HG02588 (cell line): Measurements from ENCODE around the gene ABCA13.
A peak's percentile ranks its signal among the peaks of the same experiment; 100 is the strongest.

Experiments
- ATAC-seq: cut with Tn5 transposase; IDR thresholded peaks from one replicate; pipeline ENCODE4 v1.9.1; 2021; ENCODE audit warnings: mild to moderate bottlenecking, moderate library complexity; ENCODE audit not compliant: unreplicated experiment

ABCA13 gene

DNA sequence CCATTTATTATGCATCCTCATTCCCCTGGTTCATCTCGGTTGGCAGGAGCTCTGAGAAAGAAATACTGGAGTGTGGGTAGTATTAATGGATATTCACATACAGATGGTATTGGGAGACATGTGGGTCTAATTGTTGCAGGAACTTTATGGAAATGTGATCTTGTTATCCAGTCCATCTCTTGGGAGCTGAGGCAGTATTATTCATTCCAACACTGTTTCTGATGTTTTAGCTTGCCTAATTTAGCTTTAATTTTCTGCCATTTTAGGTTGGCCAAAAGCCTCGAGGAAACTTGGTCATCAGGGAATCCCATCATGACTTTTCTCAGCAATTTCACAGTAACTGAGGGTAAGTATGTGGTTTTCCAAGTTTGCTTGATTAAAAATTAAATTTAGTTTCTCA lies 125.7 kb downstream of the ABCA13 start:
- ATAC-seq = no peak

DNA sequence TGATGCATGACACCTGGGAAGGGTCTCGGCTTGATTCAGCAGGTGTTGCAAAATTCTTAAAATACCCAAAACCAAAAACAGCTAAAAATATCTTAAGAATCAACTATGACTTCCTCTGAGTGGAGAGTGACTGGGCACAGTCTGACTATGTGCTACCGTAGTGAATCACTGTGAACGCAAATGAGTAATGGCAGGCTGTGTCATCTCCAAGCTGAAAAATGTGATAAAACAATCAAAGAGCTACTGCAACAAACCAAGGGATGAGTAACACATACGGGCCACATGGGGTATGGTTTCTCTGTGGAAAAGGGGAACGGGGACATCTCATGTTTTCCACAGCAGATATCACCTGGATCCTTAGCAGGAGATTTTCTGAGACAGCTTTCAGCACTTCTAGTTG lies 127.5 kb downstream of the ABCA13 start:
- ATAC-seq = peak; percentile 69

DNA sequence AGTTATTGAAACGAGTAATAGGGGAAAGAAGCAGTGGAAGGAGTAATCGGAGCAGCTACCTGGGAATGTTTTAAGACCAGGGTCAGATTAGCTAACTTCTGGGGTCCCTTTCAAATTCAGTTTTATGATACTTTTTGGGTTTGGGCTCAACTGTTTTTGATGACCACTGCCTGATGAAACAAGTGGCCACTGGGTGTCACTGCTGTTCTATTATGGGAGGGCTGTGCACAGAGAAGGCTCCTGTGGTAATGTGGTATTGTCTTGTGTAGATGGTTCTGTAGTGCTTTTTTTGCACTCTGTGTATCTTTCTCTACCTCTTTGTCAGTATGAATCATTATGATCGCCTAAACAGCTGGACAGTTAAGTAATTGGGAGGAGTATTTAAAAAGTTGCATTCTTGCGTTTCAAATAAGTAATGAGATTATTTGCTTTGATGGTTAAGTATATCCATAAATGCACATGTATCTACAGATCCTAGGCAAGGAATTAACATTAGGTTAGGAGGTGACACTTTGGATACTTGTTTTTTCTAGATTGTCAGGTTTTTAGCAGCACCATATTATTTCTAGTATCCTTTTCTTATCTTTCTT lies 128.4 kb downstream of the ABCA13 start:
- peak; percentile 79 for ATAC-seq

DNA sequence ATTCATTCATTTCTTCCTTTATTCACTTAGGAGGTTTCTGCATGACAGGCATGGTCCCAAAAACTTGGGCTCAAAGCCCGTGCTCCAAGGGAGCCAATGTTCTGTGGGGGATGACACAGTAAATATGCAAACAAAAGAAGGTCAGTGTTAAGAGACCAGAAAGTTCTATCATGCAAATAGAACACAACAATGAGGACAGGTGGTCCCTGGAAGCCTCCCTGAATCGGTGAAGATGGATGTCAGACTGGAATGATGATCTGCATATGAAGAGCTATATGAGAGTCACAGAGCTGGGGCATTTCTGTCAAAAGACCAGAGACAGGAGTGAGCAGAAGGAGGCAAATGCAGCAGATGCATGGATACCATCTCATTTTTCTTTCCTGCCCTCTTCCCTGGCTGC lies 129.0 kb downstream of the ABCA13 start:
- no peak for ATAC-seq

DNA sequence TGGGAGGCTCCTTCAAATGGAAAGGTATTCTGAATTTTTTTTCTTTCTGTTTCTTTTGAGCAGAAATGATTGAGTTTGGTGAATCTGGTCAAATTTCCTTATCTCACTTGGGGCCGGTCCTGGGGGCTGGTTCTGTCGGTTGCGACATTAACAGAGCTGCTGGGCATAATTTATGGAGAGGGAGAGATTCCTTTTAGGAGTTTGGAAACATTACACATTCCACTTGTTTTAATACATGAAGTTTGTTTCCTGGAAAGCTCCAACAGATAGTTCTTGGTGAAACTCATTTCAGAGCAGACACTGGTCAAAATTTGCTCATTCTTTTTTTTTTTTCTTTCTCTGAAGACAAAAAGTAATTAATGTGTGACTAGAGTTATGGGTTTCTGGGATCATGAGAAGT lies 129.9 kb downstream of the ABCA13 start:
- ATAC-seq = no peak

DNA sequence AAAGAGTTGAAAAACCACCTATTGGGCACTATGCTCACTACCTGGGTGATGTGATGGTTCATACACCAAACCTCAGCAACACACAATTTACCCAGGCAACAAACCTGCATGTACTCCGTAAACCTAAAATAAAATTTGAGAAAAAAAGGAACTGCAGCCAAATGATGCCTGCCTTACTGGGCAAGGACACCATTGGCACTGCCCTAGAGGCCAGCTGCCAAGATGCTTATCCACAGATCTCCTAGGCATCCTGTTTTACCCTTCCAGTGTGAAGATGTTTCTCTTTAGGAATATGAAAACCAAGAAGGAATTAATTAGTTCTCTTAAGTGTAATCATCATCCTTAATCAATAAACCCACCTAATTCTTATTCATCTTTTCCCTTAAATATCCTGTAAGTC lies 133.4 kb downstream of the ABCA13 start:
- no peak for ATAC-seq

DNA sequence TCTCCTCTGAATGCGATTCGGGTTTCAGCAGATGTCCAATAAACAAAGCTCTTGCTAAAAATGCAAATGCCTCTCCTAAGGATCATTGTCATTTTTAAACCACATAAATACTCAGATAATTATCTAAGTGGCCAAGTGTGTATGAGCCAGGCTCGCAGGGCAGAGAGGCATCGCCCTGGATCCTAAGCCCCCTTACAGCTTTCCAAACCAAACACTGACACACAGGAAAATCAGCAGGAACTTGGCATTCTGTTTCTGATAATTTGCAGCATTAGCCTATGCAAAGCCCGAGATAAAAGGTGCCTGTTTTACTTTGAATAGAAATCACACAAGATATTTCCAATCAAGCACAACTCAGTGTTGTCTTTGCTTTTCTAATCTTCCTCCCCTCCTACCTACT lies 134.4 kb downstream of the ABCA13 start:
- ATAC-seq = no peak

DNA sequence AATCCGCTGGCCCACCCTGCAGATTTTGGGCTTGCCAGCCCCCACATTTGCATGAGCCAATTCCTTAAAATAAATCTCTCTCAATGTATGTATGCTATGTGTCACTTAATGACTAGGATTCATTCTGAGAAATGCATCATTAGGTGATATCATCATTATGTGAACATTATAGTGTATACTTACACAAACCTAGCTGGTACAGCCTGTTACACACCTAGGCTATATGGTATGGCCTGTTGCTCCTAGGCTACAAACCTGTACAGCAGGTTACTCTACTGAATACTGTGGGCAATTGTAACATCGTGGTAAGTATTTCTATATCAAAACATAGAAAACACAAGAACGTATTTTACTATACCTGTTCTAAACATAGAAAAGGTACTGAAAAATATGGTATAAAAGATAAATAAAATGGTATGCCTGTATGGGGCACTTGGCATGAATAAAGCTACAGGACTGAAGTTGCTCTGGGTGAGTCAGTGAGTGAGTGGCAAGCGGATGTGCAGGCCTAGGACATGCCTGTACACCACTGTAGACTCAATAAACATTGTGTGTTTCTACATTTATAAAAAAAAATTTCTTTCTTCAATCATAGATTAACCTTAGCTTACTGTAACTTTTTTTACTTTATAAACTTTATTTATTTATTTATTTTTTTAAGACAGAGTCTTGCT lies 135.9 kb downstream of the ABCA13 start:
- no peak for ATAC-seq

DNA sequence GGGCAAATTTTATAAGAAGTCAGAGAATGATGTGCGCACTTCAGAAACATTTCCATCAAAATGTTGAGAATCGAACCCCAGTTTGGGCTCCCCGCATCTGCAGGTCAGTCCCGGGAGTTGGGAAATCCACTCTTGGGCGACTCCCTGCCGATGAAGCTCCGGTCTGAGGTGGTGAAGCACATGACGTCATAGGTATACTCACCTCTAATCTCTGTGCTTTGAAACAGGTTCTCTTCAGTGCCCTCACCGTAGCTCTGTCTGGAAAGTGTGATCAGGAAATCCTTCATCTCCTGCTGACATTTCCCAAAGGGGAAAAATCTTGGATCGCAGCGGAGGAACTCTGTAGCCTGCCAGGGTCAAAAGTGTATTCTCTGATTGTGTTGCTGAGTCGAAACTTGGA lies 138.5 kb downstream of the ABCA13 start:
- ATAC-seq = no peak

DNA sequence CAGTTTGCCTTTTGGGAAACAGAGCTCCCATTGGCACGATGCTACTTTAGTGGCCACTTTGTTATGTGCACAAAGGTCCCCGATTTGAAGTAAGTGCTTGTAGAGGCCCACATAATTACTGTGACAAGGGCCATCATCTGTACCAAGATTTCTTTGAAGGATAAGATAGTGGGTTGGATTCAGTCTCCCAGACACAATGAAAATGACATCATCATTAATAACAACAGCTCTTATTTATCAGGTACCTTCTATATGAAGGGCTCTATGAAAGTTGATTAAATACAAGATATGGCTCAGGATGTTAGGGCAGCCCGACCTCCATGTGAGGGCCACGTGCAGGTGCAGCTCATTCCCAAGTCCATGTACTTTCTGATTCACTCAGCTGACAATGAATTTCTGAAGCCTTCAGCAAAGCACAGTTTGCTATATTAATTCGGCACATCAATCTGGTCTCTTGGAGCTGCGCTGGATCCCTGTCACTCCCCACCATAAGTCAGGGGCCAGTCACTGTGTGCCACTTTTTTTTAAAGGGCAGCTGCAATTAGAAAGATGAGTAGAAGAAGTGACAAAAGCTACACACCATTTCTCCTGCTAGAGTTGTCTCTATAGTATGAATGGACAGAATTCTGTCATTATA lies 140.3 kb downstream of the ABCA13 start:
- no peak for ATAC-seq

DNA sequence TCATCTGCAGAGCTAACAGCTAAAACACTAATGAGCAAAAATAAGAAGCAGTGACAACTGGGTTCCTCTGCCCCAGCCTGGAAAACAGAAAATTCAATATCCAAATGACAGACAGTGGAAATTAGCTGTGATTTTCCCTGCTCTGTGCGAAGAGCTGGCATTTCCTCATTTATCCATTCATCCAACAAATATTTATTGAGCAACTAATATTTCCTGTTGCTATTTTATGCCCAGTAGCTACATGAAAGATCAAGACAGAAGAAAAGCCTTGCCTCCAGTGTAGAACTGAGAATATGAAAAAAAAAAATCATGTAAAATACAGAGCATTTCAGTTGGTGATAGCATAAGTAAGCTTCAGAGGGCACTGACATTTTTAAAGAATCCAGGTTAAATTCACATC lies 140.9 kb downstream of the ABCA13 start:
- ATAC-seq = no peak

DNA sequence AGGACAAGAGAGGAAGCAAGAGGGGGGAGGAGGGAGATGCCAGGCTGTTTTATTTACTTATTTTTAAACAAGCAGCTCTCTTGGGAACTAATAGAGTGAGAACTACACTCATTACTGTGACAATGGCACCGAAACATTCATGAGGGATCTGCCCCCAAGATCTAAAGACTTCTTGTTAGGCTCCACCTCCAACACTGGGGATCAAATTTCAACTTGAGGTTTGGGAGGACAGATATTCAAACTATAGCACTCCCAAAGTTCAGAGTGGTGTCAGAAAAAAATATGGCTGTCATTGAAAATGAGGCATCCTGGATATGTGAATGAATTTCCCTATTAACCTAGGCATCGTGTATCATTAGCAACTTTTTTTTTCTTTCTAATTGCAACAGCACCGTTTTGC lies 145.5 kb downstream of the ABCA13 start:
- no peak for ATAC-seq

DNA sequence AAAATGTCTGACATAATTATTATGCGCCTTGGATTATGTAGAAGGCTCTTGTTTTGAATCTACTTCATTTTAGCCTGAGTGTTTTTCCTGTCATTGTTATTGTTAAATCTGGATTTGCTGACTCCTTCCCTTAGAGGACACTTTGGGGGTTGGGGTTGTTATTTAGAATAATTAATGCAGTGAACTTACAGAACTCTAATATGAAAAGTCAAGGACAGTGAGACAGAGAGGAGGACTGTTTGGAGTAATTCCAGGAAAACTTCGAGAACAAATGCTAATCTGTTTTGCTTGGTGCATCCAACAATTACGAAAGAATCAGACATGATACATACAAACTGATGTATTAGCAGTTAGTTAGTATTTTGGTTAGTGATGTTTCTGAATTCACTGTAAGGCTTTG lies 146.1 kb downstream of the ABCA13 start:
- ATAC-seq = no peak

DNA sequence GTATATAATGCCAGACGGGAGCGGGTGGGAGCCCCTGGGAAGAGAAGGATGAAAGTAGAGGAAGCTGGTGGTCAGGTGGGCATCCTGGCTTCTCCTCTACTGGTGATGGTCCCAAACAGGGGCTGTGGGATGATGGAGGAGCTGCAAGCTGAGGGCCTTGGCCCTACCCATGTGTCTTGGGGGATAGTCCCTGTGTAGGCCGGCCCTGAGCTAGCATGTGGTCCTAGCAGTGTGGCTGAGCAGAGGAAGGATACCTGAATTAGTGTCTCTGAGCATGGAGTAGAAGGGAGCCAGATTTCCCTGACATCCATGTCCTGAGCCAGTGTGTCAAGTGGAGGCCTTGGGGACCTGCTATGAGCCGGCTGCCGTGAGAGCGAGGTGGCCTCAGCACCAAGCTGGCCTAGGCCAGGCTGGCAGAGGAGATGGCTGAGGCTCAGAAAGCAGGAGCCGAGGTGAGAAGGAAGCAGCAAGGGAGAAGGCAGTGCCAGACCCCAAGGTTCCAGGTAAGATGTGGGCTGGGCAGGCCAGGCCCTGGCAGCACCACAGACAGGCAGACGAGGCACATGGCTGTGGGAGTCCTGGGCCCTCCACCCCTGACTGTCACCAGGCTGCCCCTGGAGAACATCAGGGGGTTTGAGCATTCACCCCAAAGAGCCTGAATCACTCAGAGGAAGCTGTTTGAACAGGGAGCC lies 150.2 kb downstream of the ABCA13 start:
- no peak for ATAC-seq

DNA sequence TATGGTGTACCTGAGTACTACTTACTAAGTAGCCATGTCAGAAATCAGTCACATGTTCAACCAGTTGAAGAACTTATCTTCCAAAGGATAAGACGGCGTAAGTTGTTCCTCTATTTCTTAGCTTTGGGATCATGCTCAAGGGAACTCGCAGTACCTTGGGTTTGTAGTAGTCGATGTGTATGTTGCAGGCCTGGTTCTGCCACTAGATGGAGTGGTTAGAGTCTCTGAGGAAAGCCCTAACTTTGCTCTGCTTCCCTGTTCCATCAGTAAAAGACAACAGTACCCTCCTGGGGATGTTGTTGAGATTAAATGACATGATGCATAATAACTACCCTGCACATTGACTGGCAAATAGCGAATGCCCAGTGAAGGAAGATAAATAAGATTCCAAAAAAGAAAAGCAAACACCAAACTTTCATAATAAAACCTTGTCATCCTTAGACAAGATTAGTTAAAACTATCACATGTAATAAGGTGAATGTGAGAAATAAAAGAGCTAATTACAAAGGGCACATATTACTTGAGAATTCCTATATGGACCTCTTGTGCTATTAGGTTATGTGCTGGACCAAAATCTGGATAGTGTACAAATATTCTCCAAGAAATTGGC lies 165.9 kb downstream of the ABCA13 start:
- no peak for ATAC-seq

DNA sequence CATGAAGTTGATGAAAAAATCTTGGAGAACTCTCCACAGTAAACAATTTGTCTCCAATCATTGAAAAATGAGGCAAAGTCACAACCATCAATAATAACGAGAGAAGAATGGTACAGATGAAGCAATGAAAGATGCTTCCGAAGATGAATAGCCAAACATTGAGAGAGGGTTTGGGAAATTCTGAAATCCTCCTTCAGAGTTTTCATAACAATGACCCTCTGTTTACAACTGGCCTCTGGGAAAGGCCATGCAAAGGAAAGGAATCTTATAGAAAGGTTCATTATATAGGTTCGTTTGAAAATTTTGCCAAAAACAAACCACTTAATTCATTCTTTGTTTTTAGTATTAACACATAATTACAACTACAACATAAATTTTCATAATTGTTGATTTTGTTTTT lies 166.5 kb downstream of the ABCA13 start:
- ATAC-seq = no peak

DNA sequence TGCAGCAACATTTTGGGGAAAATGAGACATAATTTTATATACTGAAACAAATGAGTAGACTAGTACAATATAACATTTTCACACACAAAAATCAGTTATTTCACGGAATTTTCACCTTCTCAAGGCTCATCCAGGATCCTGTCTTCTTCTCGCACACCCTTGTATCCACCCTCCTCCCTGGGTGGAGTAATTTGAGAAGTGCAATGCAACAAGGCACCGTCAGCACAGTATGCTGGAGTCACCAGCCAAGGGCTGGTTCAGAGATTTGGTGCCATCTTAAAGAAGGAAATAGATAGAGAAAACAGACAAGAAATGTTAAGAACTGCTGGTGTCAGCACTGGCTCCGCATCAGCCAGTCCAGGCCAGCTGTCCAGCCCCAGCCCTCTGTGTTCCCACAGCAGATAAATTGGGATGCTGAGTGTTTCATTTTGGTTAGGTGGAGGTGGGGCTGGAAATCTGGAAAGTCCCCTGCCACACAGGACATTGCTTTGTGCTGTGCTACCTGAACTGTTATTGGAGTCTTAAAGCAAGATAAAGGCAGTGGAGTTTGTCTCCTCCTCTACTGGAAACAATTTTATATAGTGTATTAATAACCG lies 176.1 kb downstream of the ABCA13 start:
- no peak for ATAC-seq

DNA sequence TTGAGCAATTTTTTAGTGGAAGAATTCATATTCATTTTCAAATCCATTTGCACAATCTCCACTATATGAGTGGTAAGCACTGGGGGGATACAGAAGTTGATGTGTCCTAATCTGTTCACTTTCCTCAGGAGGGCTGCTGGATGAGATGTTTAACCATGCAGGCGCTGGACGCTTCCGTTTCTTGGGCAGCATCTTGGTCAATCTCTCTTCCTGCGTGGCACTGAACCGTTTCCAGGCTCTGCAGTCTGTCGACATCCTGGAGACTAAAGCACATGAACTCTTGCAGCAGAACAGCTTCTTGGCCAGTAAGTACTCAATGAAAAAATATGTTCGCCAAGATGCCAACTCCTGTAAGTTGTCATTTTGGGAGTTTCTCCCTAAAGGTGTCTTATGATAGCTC lies 179.3 kb downstream of the ABCA13 start:
- ATAC-seq = no peak

DNA sequence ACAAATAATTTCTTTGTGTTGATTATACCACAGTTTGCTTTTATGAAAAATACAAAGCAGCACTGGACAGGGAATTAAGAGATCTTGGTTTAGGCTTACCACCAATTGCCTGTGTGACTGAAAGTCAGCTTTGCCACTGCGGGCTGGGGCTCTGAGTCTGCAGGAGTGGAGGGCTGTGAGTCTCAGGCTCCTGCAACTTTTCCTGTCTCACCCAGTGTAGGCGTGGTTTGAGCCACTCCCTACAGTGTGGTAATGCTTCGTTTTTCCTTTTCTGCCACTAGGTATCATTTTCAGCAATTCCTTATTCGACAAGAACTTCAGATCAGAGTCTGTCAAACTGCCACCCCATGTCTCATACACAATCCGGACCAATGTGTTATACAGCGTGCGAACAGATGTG lies 180.6 kb downstream of the ABCA13 start:
- no peak for ATAC-seq

DNA sequence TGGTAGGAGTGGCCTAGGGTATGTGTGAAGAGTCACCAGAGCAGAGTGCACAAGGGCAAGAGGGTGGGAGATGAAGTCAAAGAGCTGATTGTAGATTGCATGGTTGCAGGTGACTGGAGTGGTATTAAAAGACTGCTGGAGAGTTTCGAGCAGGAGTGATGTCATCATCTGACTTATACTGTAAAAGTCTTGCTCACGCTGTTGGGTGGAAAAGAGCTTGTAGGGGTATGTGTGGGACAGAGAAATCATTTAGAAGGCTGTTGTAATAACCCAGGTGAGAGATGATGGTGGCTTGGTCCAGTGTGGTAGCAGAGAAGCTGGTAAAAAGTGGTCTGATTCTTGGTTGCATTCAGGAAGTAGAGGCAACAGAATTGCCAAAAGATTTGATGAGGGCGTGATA lies 184.1 kb downstream of the ABCA13 start:
- ATAC-seq = no peak

DNA sequence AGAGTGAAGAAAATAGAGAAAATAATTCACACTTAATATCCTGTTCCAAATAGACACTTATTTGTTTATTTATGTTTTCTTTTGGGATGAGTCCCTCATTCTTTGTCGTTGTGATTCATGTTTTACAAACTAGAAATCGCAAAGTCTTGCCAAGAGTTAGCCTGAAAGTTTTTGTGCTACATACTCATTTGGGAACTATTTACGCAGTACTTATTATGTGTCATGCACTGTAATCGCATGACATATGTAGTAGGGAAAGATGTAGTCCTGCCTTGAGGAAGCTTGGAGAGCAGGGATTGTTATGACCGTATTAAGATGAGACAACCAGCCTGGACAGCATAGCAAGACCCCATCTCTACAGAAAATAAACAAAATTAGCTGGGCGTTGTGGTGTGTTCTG lies 189.3 kb downstream of the ABCA13 start:
- no peak for ATAC-seq
